Measurements from ENCODE around the gene IL17B.

IL17B gene

GRCh38 chr5:149355688-149356087 is 23.4 kb downstream of the IL17B start:
- DNase-seq = no peak

GRCh38 chr5:149353911-149354310 is 25.2 kb downstream of the IL17B start:
- no peak for DNase-seq

GRCh38 chr5:149352169-149352568 is 26.9 kb downstream of the IL17B start:
- no peak for DNase-seq

- DNase-seq = no peak
These were observed 29.7 kb downstream of the IL17B start for GRCh38 chr5:149349382-149349781.

- no peak for DNase-seq
These were observed 30.6 kb downstream of the IL17B start for GRCh38 chr5:149348518-149348917.

GRCh38 chr5:149345892-149346222 is 33.2 kb downstream of the IL17B start:
- DNase-seq = peak in 1 of 2 donors; percentile 17

GRCh38 chr5:149345147-149345891 is 33.8 kb downstream of the IL17B start, which contains the start of gene GRPEL2:
Gene GRPEL2 (plus strand): TSS chr5:149345499. CDS start chr5:149345540, 41 bp downstream.
- DNase-seq = peak; percentile 96 to 97

- DNase-seq = no peak
These were observed 34.9 kb downstream of the IL17B start for GRCh38 chr5:149344151-149344550.

- DNase-seq = no peak
These were observed 37.2 kb downstream of the IL17B start for GRCh38 chr5:149341876-149342275.

GRCh38 chr5:149340920-149341319 is 38.2 kb downstream of the IL17B start:
- no peak for DNase-seq

- DNase-seq = no peak
These were observed 40.7 kb downstream of the IL17B start for GRCh38 chr5:149338364-149338763.

GRCh38 chr5:149337736-149338135 is 41.4 kb downstream of the IL17B start:
- no peak for DNase-seq

GRCh38 chr5:149333711-149334443 is 45.2 kb downstream of the IL17B start:
- no peak for DNase-seq

- DNase-seq = no peak
These were observed 50.9 kb downstream of the IL17B start for GRCh38 chr5:149328177-149328576.

- DNase-seq = no peak
These were observed 52.5 kb downstream of the IL17B start for GRCh38 chr5:149326611-149327010.

GRCh38 chr5:149325894-149326293 is 53.2 kb downstream of the IL17B start:
- DNase-seq = no peak

- no peak for DNase-seq
These were observed 53.8 kb downstream of the IL17B start for GRCh38 chr5:149325166-149325735.

GRCh38 chr5:149324641-149325040 is 54.5 kb downstream of the IL17B start:
- no peak for DNase-seq

Measured in inflammatory macrophage treated with lipopolysaccharide for 1 hour (primary cell).